ENCODE data around the gene RPS6KA2.
"Not testable (repeated sequence)": the region's sequence is repeated elsewhere in the genome, so short reads cannot be mapped to it uniquely, and the experiment has no call there.

Gene RPS6KA2

DNA sequence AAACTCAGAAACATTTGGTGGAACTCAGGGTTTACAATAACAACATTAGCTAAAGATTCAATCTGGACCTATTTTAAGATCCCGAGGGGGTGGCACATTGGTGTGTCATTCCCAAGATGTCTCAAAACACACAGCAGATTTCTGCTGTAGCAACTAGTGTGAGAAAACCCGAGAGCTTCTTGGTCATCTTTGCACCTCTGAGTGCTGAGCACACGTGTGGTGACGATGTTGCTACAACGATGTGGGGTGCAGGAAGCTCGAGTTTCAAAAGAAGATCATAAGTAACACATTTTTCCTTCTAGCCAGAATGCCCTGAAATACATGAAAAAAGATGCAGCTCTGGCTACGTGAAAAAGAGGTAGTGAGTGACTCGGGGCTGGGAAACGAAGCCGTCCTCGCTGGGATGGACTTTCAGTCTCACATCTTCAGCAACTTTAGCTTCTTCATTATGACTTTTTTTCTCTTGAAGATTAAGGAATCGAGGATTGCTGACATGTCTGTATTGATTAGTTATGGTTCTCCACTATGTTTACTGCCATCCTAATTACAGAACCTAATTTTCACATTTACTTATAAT is 42.1 kb downstream of the RPS6KA2 start:
- TF ChIP-seq CTCF (conservative IDR thresholded peaks at IDR 0.05) (no peak), ZFX (IDR thresholded peaks at IDR 0.05) (no peak)

GRCh38 chr6:166584155-166584554 is 42.9 kb downstream of the RPS6KA2 start:
- no peak overlapping the region for H3K27ac ChIP-seq
- TF ChIP-seq ZFX (IDR thresholded peaks at IDR 0.05) = no peak
- TF ChIP-seq CTCF (conservative IDR thresholded peaks at IDR 0.05) = no peak

More for the DNA sequence above, 42.1 kb downstream of the RPS6KA2 start:
- no peak overlapping the region for H3K27ac ChIP-seq

- no peak overlapping the region for H3K27ac ChIP-seq
- TF ChIP-seq ZFX (IDR thresholded peaks at IDR 0.05) = no peak
- no peak for TF ChIP-seq CTCF (conservative IDR thresholded peaks at IDR 0.05)
Observed at GRCh38 chr6:166583230-166583965, 43.7 kb downstream of the RPS6KA2 start.

GRCh38 chr6:166582258-166582657 is 44.8 kb downstream of the RPS6KA2 start:
- no peak overlapping the region for H3K27ac ChIP-seq
- TF ChIP-seq ZFX (IDR thresholded peaks at IDR 0.05) = no peak
- TF ChIP-seq CTCF (conservative IDR thresholded peaks at IDR 0.05) = no peak

DNA sequence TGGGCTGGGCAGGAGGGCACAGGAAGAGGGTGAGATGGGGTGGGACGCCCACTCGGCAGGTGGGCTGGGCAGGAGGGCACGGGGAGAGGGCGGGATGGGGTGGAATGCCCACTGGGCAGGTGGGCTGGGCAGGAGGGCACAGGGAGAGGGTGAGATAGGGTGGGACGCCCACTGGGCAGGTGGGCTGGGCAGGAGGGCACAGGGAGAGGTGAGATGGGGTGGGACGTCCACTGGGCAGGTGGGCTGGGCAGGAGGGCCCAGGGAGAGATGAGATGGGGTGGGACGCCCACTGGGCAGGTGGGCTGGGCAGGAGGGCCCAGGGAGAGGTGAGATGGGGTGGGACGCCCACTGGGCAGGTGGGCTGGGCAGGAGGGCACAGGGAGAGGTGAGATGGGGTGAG is 45.2 kb downstream of the RPS6KA2 start:
- not testable (repeated sequence) for H3K27ac ChIP-seq

GRCh38 chr6:166581091-166581511 is 46.0 kb downstream of the RPS6KA2 start:
- H3K27ac ChIP-seq = no peak overlapping the region

More at GRCh38 chr6:166581091-166581511, 46.0 kb downstream of the RPS6KA2 start:
- no peak for TF ChIP-seq CTCF (conservative IDR thresholded peaks at IDR 0.05)
- TF ChIP-seq ZFX (IDR thresholded peaks at IDR 0.05) = no peak

Measured in C4-2B (cell line).